Fibroblast of lung (primary cell): ENCODE data around the gene IGFN1.

Experiments used
- CTCF ChIP-seq, 2 donors: IDR thresholded peaks in 1 of 2; conservative IDR thresholded peaks in 1 of 2; 1 replicate in 1 of 2; 2 replicates in 1 of 2; pipeline ENCODE4 v1.5.1; 2011 to 2012; ENCODE audit warnings: low read length in 2 of 2, control low read depth in 1 of 2, inconsistent platforms in 1 of 2, low read depth in 1 of 2, mild to moderate bottlenecking in 1 of 2
- EZH2 ChIP-seq: IDR thresholded peaks from 2 replicates; pipeline ENCODE4 v1.5.1; 2012; ENCODE audit warnings: low read length, control low read depth, mild to moderate bottlenecking; ENCODE audit errors: missing control alignments

GRCh38 chr1:201141418-201141817 lies 49.2 kb upstream of the IGFN1 start:
- no peak for TF ChIP-seq CTCF (conservative IDR thresholded peaks at IDR 0.05 in 1 of 2, IDR thresholded peaks at IDR 0.05 in 1 of 2; ENCODE audit: low read depth in 1 of 2, low read length in 2 of 2)
- no peak for TF ChIP-seq EZH2
